Sigmoid colon (tissue), 7 donors: ENCODE measurements around the gene SLC24A1. TPM values are rescaled to one million over a fixed set of nuclear protein-coding genes. Genes with fewer than 3 reads are reported as not detected.

Experiments used
- DNase-seq: peaks from one replicate; pipeline ENCODE4 v3.0.0-alpha.2; 2019
- H3K27ac ChIP-seq, 4 donors: fragments of 200-600 bp; sonication (generic); one replicate each; pipeline ENCODE4 v1.5.1; 2016 to 2019; ENCODE audit warnings: mild to moderate bottlenecking in 1 of 4
- H3K27me3 ChIP-seq, 3 donors: fragments of 200-600 bp; sonication (generic); one replicate each; pipeline ENCODE4 v1.5.1; 2019; ENCODE audit warnings: mild to moderate bottlenecking in 1 of 3
- H3K36me3 ChIP-seq, 4 donors: fragments of 200-600 bp; sonication (generic); one replicate each; pipeline ENCODE4 v1.5.1; 2016 to 2019
- H3K4me1 ChIP-seq, 4 donors: fragments of 200-600 bp; sonication (generic); one replicate each; pipeline ENCODE4 v1.5.1; 2017 to 2019
- H3K4me3 ChIP-seq, 4 donors: fragments of 200-600 bp; sonication (generic); one replicate each; pipeline ENCODE4 v1.5.1; 2017 to 2019; ENCODE audit warnings: mild to moderate bottlenecking in 2 of 4, moderate library complexity in 1 of 4
- H3K9me3 ChIP-seq, 4 donors: fragments of 200-600 bp in 3 of 4; sonication (generic) in 3 of 4; one replicate each; pipeline versions ENCODE4 v1.5.1 to v1.6.1; 2013 to 2019
- EP300 ChIP-seq, 4 donors: sonication (generic); formaldehyde crosslinking; IDR thresholded peaks; one replicate each; pipeline ENCODE4 v1.6.1; 2017; ENCODE audit warnings: antibody characterized with exemption in 4 of 4
- POLR2A ChIP-seq, 2 donors: fragments of 450-650 bp; IDR thresholded peaks; one replicate each; pipeline ENCODE4 v1.6.1; 2016; ENCODE audit warnings: antibody characterized with exemption in 2 of 2, mild to moderate bottlenecking in 2 of 2, moderate library complexity in 2 of 2
- POLR2AphosphoS5 ChIP-seq, 4 donors: sonication (generic); formaldehyde crosslinking; IDR thresholded peaks; one replicate each; pipeline ENCODE4 v1.6.1; 2017; ENCODE audit warnings: antibody characterized with exemption in 4 of 4
- WGBS, 2 donors: extraction: QIAGEN DNeasy Blood & Tissue Kit; methylation state at CpG; one replicate each; pipeline ENCODE4 v1.1.7; 2013; 5-methylcytosine and 5-hydroxymethylcytosine counted together
- intact Hi-C: fragments of 100-400 bp; cut with DNase I; formaldehyde crosslinking; loops from one replicate; pipeline ENCODE4 v1.15.1; 2023
- polyA plus RNA-seq, 3 donors: library from polyadenylated mRNA; stranded (reverse); fragments of 200-250 nt; gene quantifications; one replicate each; pipeline ENCODE4 v1.2.3, GENCODE V29; 2013
- total RNA-seq, 4 donors: library from RNA; depleted of rRNA; stranded (reverse); fragments of >200 nt; gene quantifications; one replicate each; pipeline ENCODE4 v1.1.0, GENCODE V29; 2016
- TF ChIP-seq, protein P1 (sequence below), 4 experiments: fragments of 450-650 bp in 3 of 4; fragments of 200-600 bp in 1 of 4; IDR thresholded peaks; one replicate each; pipeline ENCODE4 v1.5.1; 2016 to 2019; ENCODE audit warnings: antibody characterized with exemption in 4 of 4, mild to moderate bottlenecking in 3 of 4, moderate library complexity in 2 of 4
- donor health status: healthy with polysubstance abuse.
- donor health status: Bipolar disorder and iron deficiency.
- donor health status: healthy.

SLC24A1 gene
- total and polyA plus RNA-seq, 7 donors = 3.3 to 6.0 (median 4.2) TPM

DNA sequence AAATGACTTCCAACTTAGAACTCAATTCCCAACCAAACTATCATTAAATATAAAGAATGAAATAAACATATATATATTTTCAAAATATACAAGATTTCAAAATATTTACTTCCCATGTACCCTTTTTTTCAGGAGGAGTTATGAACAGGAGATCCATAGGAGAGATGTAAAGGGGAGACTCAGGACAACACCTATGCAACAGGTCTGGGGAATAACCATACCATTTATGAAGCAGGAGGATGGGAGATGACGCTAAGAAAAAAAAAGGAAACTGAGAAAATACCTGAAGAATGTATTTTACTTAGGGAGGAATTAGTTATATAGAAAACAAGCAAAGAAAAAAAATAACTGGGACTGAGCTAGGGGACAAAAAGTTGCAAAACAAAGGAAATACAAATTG, 34.6 kb upstream of the SLC24A1 start:
- H3K36me3 ChIP-seq = peaks cover 2 to 99% (median 42%) of the 10 kb centered on the region in 4 donors
- no peak overlapping the region for H3K27ac ChIP-seq
- no peaks in the 10 kb centered on the region for H3K4me1 ChIP-seq
- H3K9me3 ChIP-seq = no peaks in the 10 kb centered on the region
- no peaks in the 10 kb centered on the region for H3K27me3 ChIP-seq
- 96% methylated on average over 1 of the region's 1 CpG for WGBS, 2 donors
- no peak for DNase-seq
- no peak overlapping the region for H3K4me3 ChIP-seq
- TF ChIP-seq POLR2A (IDR thresholded peaks at IDR 0.05) = no peak
- no peak for TF ChIP-seq POLR2AphosphoS5 (IDR thresholded peaks at IDR 0.05)
- TF ChIP-seq, protein P1, sequence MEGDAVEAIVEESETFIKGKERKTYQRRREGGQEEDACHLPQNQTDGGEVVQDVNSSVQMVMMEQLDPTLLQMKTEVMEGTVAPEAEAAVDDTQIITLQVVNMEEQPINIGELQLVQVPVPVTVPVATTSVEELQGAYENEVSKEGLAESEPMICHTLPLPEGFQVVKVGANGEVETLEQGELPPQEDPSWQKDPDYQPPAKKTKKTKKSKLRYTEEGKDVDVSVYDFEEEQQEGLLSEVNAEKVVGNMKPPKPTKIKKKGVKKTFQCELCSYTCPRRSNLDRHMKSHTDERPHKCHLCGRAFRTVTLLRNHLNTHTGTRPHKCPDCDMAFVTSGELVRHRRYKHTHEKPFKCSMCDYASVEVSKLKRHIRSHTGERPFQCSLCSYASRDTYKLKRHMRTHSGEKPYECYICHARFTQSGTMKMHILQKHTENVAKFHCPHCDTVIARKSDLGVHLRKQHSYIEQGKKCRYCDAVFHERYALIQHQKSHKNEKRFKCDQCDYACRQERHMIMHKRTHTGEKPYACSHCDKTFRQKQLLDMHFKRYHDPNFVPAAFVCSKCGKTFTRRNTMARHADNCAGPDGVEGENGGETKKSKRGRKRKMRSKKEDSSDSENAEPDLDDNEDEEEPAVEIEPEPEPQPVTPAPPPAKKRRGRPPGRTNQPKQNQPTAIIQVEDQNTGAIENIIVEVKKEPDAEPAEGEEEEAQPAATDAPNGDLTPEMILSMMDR (IDR thresholded peaks at IDR 0.05) = no peak
- no peak for TF ChIP-seq EP300 (IDR thresholded peaks at IDR 0.05)
- intact Hi-C loops = no loop called here

DNA sequence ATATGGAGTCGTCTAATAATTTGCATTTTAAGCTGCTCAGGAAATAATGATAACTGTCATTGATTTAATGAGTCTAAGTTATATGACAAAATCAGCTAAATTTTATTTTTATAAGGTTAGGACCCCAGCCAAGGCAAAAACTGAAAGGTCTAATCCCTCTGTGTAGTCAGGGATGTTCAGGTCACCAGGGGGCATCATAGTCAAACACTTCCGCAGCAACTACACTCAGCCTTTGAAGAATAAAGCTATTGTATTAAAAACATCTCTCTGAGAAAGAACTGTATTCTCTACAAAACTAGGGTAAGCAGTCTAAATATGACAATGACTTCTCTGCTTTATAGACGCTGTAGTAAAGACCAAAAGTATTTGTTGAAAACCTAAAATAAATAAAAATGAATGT, 25.8 kb upstream of the SLC24A1 start:
- no peaks in the 10 kb centered on the region for H3K27me3 ChIP-seq
- TF ChIP-seq POLR2A (IDR thresholded peaks at IDR 0.05) = no peak
- TF ChIP-seq, protein P1 (IDR thresholded peaks at IDR 0.05) = no peak
- no peak for DNase-seq
- H3K27ac ChIP-seq = no peak overlapping the region
- no peaks in the 10 kb centered on the region for H3K4me1 ChIP-seq
- intact Hi-C loops = no loop called here
- no peaks in the 10 kb centered on the region for H3K9me3 ChIP-seq
- H3K36me3 ChIP-seq = peaks cover 22 to 98% (median 55%) of the 10 kb centered on the region in 4 donors
- 78 to 82% methylated on average over 3 of the region's 3 CpGs for WGBS, 2 donors
- no peak overlapping the region for H3K4me3 ChIP-seq

DNA sequence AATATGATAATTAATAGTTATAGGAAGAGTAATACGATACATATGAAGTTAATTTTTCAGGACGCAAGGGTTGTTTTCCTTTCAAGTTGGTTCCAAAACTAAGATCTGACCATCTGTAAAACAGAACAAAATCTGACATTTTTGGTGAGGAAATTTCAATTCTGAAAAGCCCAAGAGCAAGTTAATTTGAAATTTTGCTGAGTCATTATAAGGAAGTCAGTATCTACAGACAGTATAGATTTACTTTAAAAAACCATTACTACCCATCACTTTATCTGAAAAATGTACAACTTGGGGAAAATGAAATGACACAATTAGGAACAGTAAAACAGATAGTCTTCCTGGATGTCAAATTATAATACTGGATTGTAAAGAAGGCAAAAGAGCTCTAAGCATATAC, 23.3 kb upstream of the SLC24A1 start:
- intact Hi-C loops = no loop called here
- no peaks in the 10 kb centered on the region for H3K9me3 ChIP-seq
- H3K4me1 ChIP-seq = no peaks in the 10 kb centered on the region
- no peaks in the 10 kb centered on the region for H3K27me3 ChIP-seq
- no peak for DNase-seq
- 99 to 100% methylated on average over 2 of the region's 2 CpGs for WGBS, 2 donors
- no peak overlapping the region for H3K27ac ChIP-seq
- TF ChIP-seq POLR2A (IDR thresholded peaks at IDR 0.05) (no peak), EP300 (IDR thresholded peaks at IDR 0.05) (no peak), POLR2AphosphoS5 (IDR thresholded peaks at IDR 0.05) (no peak)
- TF ChIP-seq, protein P1 (IDR thresholded peaks at IDR 0.05) = no peak
- H3K4me3 ChIP-seq = no peak overlapping the region
- peaks cover 14 to 98% (median 35%) of the 10 kb centered on the region in 4 donors for H3K36me3 ChIP-seq

DNA sequence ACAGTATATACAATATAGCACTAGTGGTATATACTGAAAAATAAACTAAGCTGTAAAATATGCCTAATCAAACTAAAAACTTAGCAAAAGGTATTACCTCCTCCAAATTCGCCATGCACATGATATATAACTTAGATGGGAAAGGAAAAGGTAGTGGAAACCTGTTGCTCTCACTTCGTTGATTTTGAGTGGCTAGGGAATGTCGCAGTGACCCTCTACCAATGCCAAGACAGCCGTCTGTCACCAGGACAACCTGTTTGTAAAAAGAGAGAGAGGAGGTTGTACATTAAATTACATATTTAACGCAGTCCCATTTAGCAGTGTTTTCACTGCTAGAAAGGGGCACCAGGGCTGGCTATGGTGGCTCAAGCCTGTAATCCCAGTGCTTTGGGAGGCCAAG, 22.1 kb upstream of the SLC24A1 start:
- H3K4me1 ChIP-seq = no peaks in the 10 kb centered on the region
- H3K9me3 ChIP-seq = no peaks in the 10 kb centered on the region
- no peak overlapping the region for H3K27ac ChIP-seq
- no peak for DNase-seq
- intact Hi-C loops = no loop called here
- TF ChIP-seq POLR2AphosphoS5 (IDR thresholded peaks at IDR 0.05) (no peak), EP300 (IDR thresholded peaks at IDR 0.05) (no peak)
- TF ChIP-seq, protein P1 (IDR thresholded peaks at IDR 0.05) = no peak
- H3K4me3 ChIP-seq = no peak overlapping the region
- H3K36me3 ChIP-seq = peaks cover 14 to 100% (median 33%) of the 10 kb centered on the region in 4 donors
- WGBS, 2 donors = 94 to 97% methylated on average over 5 of the region's 5 CpGs
- H3K27me3 ChIP-seq = no peaks in the 10 kb centered on the region

DNA sequence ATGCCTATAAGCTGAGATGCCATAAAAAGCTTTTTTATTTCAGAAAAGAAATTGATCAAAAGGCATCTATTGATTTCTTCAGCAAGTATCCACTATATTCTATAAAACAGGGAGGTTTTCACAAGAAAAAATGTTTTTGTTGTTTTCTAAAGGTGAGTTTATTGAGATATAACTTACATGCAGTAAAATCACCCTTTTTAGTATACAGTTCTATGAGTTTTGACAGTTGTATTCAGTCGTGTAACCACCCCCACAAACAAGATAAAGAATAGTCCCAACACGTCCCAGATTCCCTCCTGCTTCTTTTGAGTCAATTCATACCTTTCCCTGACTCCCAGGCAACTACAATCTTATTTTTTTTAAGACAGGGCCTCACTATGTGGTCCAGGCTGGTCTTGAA, 18.6 kb upstream of the SLC24A1 start:
- no peak for TF ChIP-seq EP300 (IDR thresholded peaks at IDR 0.05)
- TF ChIP-seq, protein P1 (IDR thresholded peaks at IDR 0.05) = no peak
- TF ChIP-seq POLR2A (IDR thresholded peaks at IDR 0.05) = no peak
- TF ChIP-seq POLR2AphosphoS5 (IDR thresholded peaks at IDR 0.05) = no peak
- 81 to 89% methylated on average over 2 of the region's 2 CpGs for WGBS, 2 donors

More for the DNA sequence above, 18.6 kb upstream of the SLC24A1 start:
- DNase-seq = no peak
- Histone ChIP-seq H3K27me3 (no peaks in the 10 kb centered on the region), H3K4me3 (no peak overlapping the region), H3K4me1 (no peaks in the 10 kb centered on the region), H3K36me3 (peaks cover 0 to 79% (median 18%) of the 10 kb centered on the region in 4 donors), H3K27ac (no peak overlapping the region), H3K9me3 (no peaks in the 10 kb centered on the region)
- intact Hi-C loops = no loop called here
